IMR-90 (cell line): ENCODE data around the gene ARRB1. TPM values are rescaled to one million over a fixed set of nuclear protein-coding genes. Genes with fewer than 3 reads are reported as not detected.

Source experiments
- ATAC-seq: fragments of 200-7000 bp; cut with Tn5 transposase; 2 replicates; pipeline ENCODE4 v1.9.1; 2020; ENCODE audit warnings: low read depth, mild to moderate bottlenecking, moderate library complexity
- BruUV-seq: library from RNA; stranded (reverse); fragments of 400-500 nt; replicated peaks from 2 replicates; lab custom pipeline; 2021; lab: Mats Ljungman, UMichigan
- CTCF ChIA-PET: fragments of 300-600 bp; formaldehyde crosslinking; extraction: SDS; loops from one replicate; lab custom pipeline; 2021; ENCODE audit warnings: antibody characterized with exemption; lab: Yijun Ruan, JAX
- POLR2A ChIA-PET: fragments of 300-600 bp; sonication (Branson Sonifier 250); formaldehyde crosslinking; loops from one replicate; lab custom pipeline; 2022; ENCODE audit warnings: antibody characterized with exemption; ENCODE audit not compliant: unreplicated experiment; lab: Charles Lee
- DNase-seq: peaks from one replicate; pipeline ENCODE4 v3.0.0; 2013
- H2AFZ ChIP-seq: replicated peaks from 2 replicates; pipeline ENCODE3; 2013; ENCODE audit warnings: low read length, mild to moderate bottlenecking; ENCODE audit not compliant: poor library complexity
- H2AK5ac ChIP-seq: 2 replicates; pipeline ENCODE4 v1.6.1; 2013; ENCODE audit warnings: low read depth, low read length, inconsistent platforms
- H2AK9ac ChIP-seq: replicated peaks from 2 replicates; pipeline ENCODE3; 2013; ENCODE audit warnings: mild to moderate bottlenecking, low read depth, low read length, moderate library complexity; ENCODE audit not compliant: poor library complexity
- H2BK120ac ChIP-seq: 2 replicates; pipeline ENCODE4 v1.6.1; 2013; ENCODE audit warnings: low read depth, low read length, inconsistent platforms
- H2BK15ac ChIP-seq: 3 replicates; pipeline ENCODE4 v1.6.1; 2013; ENCODE audit warnings: low read depth, low read length, inconsistent platforms
- H2BK20ac ChIP-seq: 2 replicates; pipeline ENCODE4 v1.6.1; 2013; ENCODE audit warnings: low read depth, mild to moderate bottlenecking, inconsistent platforms, low read length, moderate library complexity
- H2BK5ac ChIP-seq: 2 replicates; pipeline ENCODE4 v1.6.1; 2013; ENCODE audit warnings: mild to moderate bottlenecking, low read depth, low read length, inconsistent platforms; ENCODE audit not compliant: poor library complexity, severe bottlenecking
- H3K14ac ChIP-seq: replicated peaks from 2 replicates; pipeline ENCODE4 v1.6.1; 2013; ENCODE audit warnings: low read depth, low read length, inconsistent platforms
- H3K18ac ChIP-seq: 2 replicates; pipeline ENCODE4 v1.6.1; 2013; ENCODE audit warnings: low read depth, low read length, control low read depth
- H3K23ac ChIP-seq: 2 replicates; pipeline ENCODE4 v1.6.1; 2013; ENCODE audit warnings: low read depth, low read length, inconsistent platforms
- H3K27ac ChIP-seq: 2 replicates; pipeline ENCODE4 v1.5.1; 2013; ENCODE audit warnings: mild to moderate bottlenecking, control low read depth, low read length; ENCODE audit not compliant: insufficient read depth
- H3K27me3 ChIP-seq: 2 replicates; pipeline ENCODE4 v1.6.1; 2013; ENCODE audit warnings: low read length; ENCODE audit not compliant: control insufficient read depth, insufficient read depth
- H3K36me3 ChIP-seq: 2 replicates; pipeline ENCODE4 v1.6.1; 2013; ENCODE audit warnings: low read length, mixed read lengths; ENCODE audit not compliant: control insufficient read depth, insufficient read depth
- H3K4ac ChIP-seq: 2 replicates; pipeline ENCODE4 v1.6.1; 2013; ENCODE audit warnings: low read depth, low read length, inconsistent platforms
- H3K4me1 ChIP-seq: 2 replicates; pipeline ENCODE4 v1.6.1; 2013; ENCODE audit warnings: low read length, mixed read lengths; ENCODE audit not compliant: control insufficient read depth, insufficient read depth
- H3K4me2 ChIP-seq: 2 replicates; pipeline ENCODE4 v1.6.1; 2013; ENCODE audit warnings: low read depth, mild to moderate bottlenecking, control low read depth, low read length, moderate library complexity
- H3K4me3 ChIP-seq: 2 replicates; pipeline ENCODE4 v1.5.1; 2013; ENCODE audit warnings: low read depth, mild to moderate bottlenecking, control low read depth, low read length, moderate library complexity; ENCODE audit not compliant: insufficient read depth
- H3K56ac ChIP-seq: 2 replicates; pipeline ENCODE4 v1.6.1; 2013; ENCODE audit warnings: low read length, inconsistent platforms; ENCODE audit not compliant: insufficient read depth; ENCODE audit errors: extremely low read depth
- H3K79me1 ChIP-seq, 2 experiments: 2 replicates each; pipeline ENCODE4 v1.6.1; 2013; ENCODE audit warnings: low read length in 2 of 2, inconsistent platforms in 1 of 2, low read depth in 1 of 2
- H3K9ac ChIP-seq: 2 replicates; pipeline ENCODE4 v1.6.1; 2013; ENCODE audit warnings: low read depth, low read length, control low read depth
- H3K9me1 ChIP-seq: 2 replicates; pipeline ENCODE4 v1.6.1; 2013; ENCODE audit warnings: low read length, inconsistent platforms; ENCODE audit not compliant: insufficient read depth
- H3K9me3 ChIP-seq: 2 replicates; pipeline ENCODE4 v1.6.1; 2013; ENCODE audit warnings: low read length; ENCODE audit not compliant: control insufficient read depth, insufficient read depth
- H4K20me1 ChIP-seq: 2 replicates; pipeline ENCODE4 v1.6.1; 2013; ENCODE audit warnings: low read length, inconsistent platforms; ENCODE audit not compliant: insufficient read depth
- H4K5ac ChIP-seq: 2 replicates; pipeline ENCODE4 v1.6.1; 2013; ENCODE audit warnings: mild to moderate bottlenecking, low read depth, low read length, control low read depth
- H4K8ac ChIP-seq, 2 experiments: 2 replicates each; pipeline ENCODE4 v1.6.1; 2013; ENCODE audit warnings: low read depth in 2 of 2, low read length in 2 of 2, control low read depth in 1 of 2, inconsistent platforms in 1 of 2
- H4K91ac ChIP-seq: 2 replicates; pipeline ENCODE4 v1.6.1; 2013; ENCODE audit warnings: low read depth, low read length, inconsistent platforms; ENCODE audit not compliant: insufficient read depth
- BHLHE40 ChIP-seq: fragments of 150-350 bp; IDR thresholded peaks from 2 replicates; pipeline ENCODE4 v1.6.1; 2016; ENCODE audit warnings: mild to moderate bottlenecking, low read depth, low read length
- CEBPB ChIP-seq: IDR thresholded peaks from 2 replicates; pipeline ENCODE4 v1.6.1; 2012; ENCODE audit warnings: low read depth, low read length, improper control_type of control experiment
- CHD1 ChIP-seq: IDR thresholded peaks from 2 replicates; pipeline ENCODE4 v1.6.1; 2012; ENCODE audit warnings: low read depth, low read length, improper control_type of control experiment
- CTCF ChIP-seq: conservative IDR thresholded peaks from 2 replicates; pipeline ENCODE4 v1.5.1; 2012; ENCODE audit warnings: mild to moderate bottlenecking, low read depth, low read length, improper control_type of control experiment
- ELK1 ChIP-seq: fragments of 150-350 bp; IDR thresholded peaks from 2 replicates; pipeline ENCODE4 v1.6.1; 2016; ENCODE audit warnings: low read depth, mild to moderate bottlenecking, low read length, moderate library complexity, borderline replicate concordance
- FOS ChIP-seq: fragments of 150-350 bp; IDR thresholded peaks from 2 replicates; pipeline ENCODE4 v1.6.1; 2016; ENCODE audit warnings: low read depth, low read length
- MAFK ChIP-seq: IDR thresholded peaks from 2 replicates; pipeline ENCODE4 v1.6.1; 2012; ENCODE audit warnings: low read depth, low read length, improper control_type of control experiment
- MAZ ChIP-seq: IDR thresholded peaks from 2 replicates; pipeline ENCODE4 v1.6.1; 2012; ENCODE audit warnings: low read depth, mild to moderate bottlenecking, low read length, improper control_type of control experiment, moderate library complexity, borderline replicate concordance
- MXI1 ChIP-seq: IDR thresholded peaks from 2 replicates; pipeline ENCODE4 v1.6.1; 2012; ENCODE audit warnings: low read depth, mild to moderate bottlenecking, low read length, moderate library complexity, borderline replicate concordance
- NFE2L2 ChIP-seq: fragments of 150-350 bp; IDR thresholded peaks from 2 replicates; pipeline ENCODE4 v1.6.1; 2016; ENCODE audit warnings: low read depth, mild to moderate bottlenecking, low read length
- POLR2A ChIP-seq: IDR thresholded peaks from 2 replicates; pipeline ENCODE4 v1.6.1; 2012; ENCODE audit warnings: mild to moderate bottlenecking, low read depth, low read length
- RAD21 ChIP-seq: IDR thresholded peaks from 2 replicates; pipeline ENCODE4 v1.6.1; 2012; ENCODE audit warnings: low read length, improper control_type of control experiment
- RCOR1 ChIP-seq: IDR thresholded peaks from 2 replicates; pipeline ENCODE4 v1.6.1; 2012; ENCODE audit warnings: mild to moderate bottlenecking, low read length, improper control_type of control experiment; ENCODE audit not compliant: insufficient replicate concordance
- RFX5 ChIP-seq: IDR thresholded peaks from 2 replicates; pipeline ENCODE4 v1.8.0; 2012; ENCODE audit warnings: low read depth, mild to moderate bottlenecking, low read length, moderate library complexity
- SMC3 ChIP-seq: fragments of 150-350 bp; IDR thresholded peaks from 2 replicates; pipeline ENCODE4 v1.6.1; 2016; ENCODE audit warnings: low read depth, mild to moderate bottlenecking, antibody characterized with exemption, low read length, moderate library complexity
- USF2 ChIP-seq: fragments of 150-350 bp; IDR thresholded peaks from 2 replicates; pipeline ENCODE4 v1.6.1; 2017; ENCODE audit warnings: mild to moderate bottlenecking, antibody characterized with exemption, low read length, low read depth
- WGBS, 2 experiments: methylation state at CpG; one replicate each; pipeline versions ENCODE4 v1.1.5 to v1.1.7; 2013; ENCODE audit warnings: missing lambda C conversion rate in 2 of 2; ENCODE audit not compliant: insufficient read length in 1 of 2; ENCODE audit errors: extremely low coverage in 2 of 2; 5-methylcytosine and 5-hydroxymethylcytosine counted together
- dilution Hi-C: fragments of 300-500 bp; cut with HindIII; formaldehyde crosslinking; loops from one replicate; pipeline ENCODE4 v1.14.3; 2018; ENCODE audit warnings: low sequenced_read_pairs; ENCODE audit not compliant: unreplicated experiment
- in situ Hi-C: fragments of 300-500 bp; cut with MboI; formaldehyde crosslinking; loops from 3 replicates; pipeline ENCODE4 v1.14.3; 2019; ENCODE audit warnings: low sequenced_read_pairs, inconsistent platforms, mixed read lengths
- intact Hi-C: fragments of 100-400 bp; cut with micrococcal nuclease; formaldehyde crosslinking; loops from 2 replicates; pipeline ENCODE4 v1.10.0; 2022
- polyA plus RNA-seq, 3 experiments: library from polyadenylated mRNA; depleted of rRNA; stranded (reverse); fragments of >200 nt; gene quantifications; 2 replicates each; pipeline ENCODE4 v1.2.3, GENCODE V29; 2012; ENCODE audit warnings: low replicate concordance in 1 of 3
- total RNA-seq: library from RNA; depleted of rRNA; stranded (reverse); fragments of >200 nt; gene quantifications from 2 replicates; pipeline ENCODE4 v1.2.3, GENCODE V29; 2012

Gene ARRB1
- total and polyA plus RNA-seq, 2 of the 4 experiments (the other 2 are of a cell fraction): 11.0 to 17.4 TPM

- H2AK5ac ChIP-seq: no peak overlapping the region
- no peak overlapping the region for H3K4me2 ChIP-seq
- in situ Hi-C loops: no loop called here
- no peak overlapping the region for H3K4me3 ChIP-seq
- dilution Hi-C loops: no loop called here
- no peak overlapping the region for H2BK15ac ChIP-seq
- H3K27me3 ChIP-seq: peaks cover 45% of the 10 kb centered on the region
- H3K4me1 ChIP-seq: no peaks in the 10 kb centered on the region
- BruUV-seq: no TSS peak
- H3K23ac ChIP-seq: no peak overlapping the region
- no peaks in the 10 kb centered on the region; the same call in 1 of the 2 replicates for H4K20me1 ChIP-seq
- no peak overlapping the region for H2BK120ac ChIP-seq
- H4K8ac ChIP-seq: no peak overlapping the region
- no peak overlapping the region for H2AFZ ChIP-seq
- no peak overlapping the region for H3K18ac ChIP-seq
- intact Hi-C loops: no loop called here
- POLR2A ChIA-PET: no interaction called here
- TF ChIP-seq CHD1: no peak
- TF ChIP-seq MAFK: no peak
- TF ChIP-seq CTCF: no peak
- no peak for TF ChIP-seq RFX5
- no peak for TF ChIP-seq RCOR1
- no peak for TF ChIP-seq MXI1
- TF ChIP-seq ELK1: no peak
- TF ChIP-seq FOS: no peak
- no peak for TF ChIP-seq USF2
- TF ChIP-seq CEBPB: no peak
- TF ChIP-seq POLR2A: no peak
- TF ChIP-seq NFE2L2: no peak
- TF ChIP-seq SMC3: no peak
- TF ChIP-seq RAD21: no peak
- TF ChIP-seq MAZ: no peak
- no peak for TF ChIP-seq BHLHE40
- H3K9me3 ChIP-seq: no peaks in the 10 kb centered on the region
- DNase-seq: no peak
- no peak overlapping the region for H2AK9ac ChIP-seq
- H2BK20ac ChIP-seq: no peak overlapping the region
- no peak overlapping the region for H3K56ac ChIP-seq
- no peak for ATAC-seq
- H3K9ac ChIP-seq: no peak overlapping the region
- WGBS, 2 experiments: 14% methylated on average over 1 of the region's 8 CpGs; no CpG with 5 or more reads in 1 of the 2 experiments
- CTCF ChIA-PET: no interaction called here
- no peak overlapping the region for H3K27ac ChIP-seq
- H3K9me1 ChIP-seq: no peaks in the 10 kb centered on the region
- no peak overlapping the region for H3K4ac ChIP-seq
- H2BK5ac ChIP-seq: no peak overlapping the region
- H4K91ac ChIP-seq: no peak overlapping the region
- H3K79me1 ChIP-seq: no peaks in the 10 kb centered on the region
- no peak overlapping the region for H4K5ac ChIP-seq
- no peaks in the 10 kb centered on the region for H3K36me3 ChIP-seq
- H3K14ac ChIP-seq: no peak overlapping the region
Observed at GRCh38 chr11:75236062-75236461, 115.4 kb downstream of the ARRB1 start.
